Measurements from ENCODE around the gene ZNF554.
"Not testable (repeated sequence)": the region's sequence is repeated elsewhere in the genome, so short reads cannot be mapped to it uniquely, and the experiment has no call there.

ZNF554 gene

DNA sequence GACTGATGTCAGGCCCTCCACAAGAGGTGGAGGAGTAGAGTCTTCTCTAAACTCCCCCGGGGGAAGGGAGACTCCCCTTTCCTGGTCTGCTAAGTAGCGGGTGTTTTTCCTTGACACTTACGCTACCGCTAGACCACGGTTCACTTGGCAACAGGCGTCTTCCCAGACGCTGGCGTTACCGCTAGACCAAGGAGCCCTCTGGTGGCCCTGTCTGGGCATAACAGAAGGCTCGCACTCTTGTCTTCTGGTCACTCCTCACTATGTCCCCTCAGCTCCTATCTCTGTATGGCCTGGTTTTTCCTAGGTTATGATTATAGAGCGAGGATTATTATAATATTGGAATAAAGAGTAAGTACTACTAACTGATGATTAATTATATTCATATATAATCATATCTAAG, 52.5 kb downstream of the ZNF554 start:
- not testable (repeated sequence) for DNase-seq

DNA sequence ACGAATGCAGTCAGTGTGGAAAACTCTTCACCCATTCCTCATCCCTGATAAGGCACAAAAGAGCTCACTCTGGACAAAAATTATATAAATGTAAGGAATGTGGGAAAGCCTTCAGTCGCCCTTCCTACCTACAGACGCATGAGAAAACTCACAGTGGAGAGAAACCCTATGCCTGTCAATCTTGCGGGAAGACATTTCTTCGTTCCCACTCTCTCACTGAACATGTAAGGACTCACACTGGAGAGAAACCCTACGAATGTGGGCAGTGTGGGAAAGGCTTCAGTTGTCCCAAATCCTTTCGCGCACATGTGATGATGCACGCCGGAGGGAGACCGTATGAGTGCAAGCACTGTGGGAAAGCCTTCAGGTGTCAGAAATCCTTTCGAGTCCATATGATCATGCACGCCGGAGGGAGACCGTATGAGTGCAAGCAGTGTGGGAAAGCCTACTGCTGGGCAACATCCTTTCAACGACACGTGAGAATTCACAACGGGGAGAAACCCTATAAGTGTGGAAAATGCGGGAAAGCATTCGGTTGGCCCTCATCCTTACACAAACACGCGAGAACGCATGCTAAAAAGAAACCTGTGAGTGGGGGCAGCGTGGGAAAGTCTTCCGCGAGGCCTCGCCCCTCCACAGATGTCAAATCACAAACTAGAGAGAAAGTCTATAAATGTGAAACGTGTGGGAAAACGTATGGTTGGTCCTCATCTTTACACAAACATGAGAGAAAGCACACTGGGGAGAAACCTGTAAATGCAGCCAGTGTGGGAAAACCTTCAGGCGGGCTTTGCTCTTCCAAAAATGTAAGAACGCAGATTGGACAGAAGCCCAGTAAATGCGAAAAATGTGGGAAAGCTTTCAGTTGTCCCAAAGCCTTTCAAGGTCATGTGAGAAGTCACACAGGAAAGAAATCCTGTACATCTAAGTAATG, 58.0 kb downstream of the ZNF554 start:
- no peak for DNase-seq

DNA sequence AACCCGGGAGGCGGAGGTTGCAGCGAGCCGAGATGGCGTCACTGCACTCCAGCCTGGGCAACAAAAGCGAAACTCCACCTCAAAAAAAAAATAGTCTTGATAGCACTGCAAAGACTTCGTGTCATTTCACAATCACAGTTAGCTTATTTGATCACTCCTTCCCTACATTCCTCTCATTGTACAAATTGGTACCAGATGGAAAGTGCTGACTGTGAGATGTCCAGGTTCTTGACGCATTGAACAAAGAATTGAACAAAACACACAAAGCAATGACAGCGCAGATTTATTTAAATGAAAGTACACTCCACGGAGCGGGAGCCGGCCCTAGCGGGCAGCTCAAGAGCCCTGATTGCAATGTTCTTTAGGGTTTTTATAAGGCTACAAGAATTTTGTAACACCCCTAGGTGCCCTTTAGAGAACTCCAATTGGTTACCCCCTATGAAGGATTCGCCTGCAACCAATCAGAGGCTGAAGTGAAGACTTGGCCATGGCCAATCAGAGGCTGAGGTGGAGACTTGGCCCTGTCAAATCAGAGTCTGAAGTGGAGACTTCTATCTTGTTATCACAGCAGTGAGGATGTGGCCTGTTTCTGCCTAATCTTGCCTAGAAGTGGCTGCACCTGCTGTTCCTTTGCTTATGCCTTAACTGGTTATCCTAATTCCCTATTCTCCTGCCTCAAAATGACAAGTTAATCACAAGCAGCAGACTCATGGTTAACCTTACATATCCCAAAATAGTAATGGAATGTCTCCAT, 64.2 kb downstream of the ZNF554 start:
- DNase-seq: peak; percentile 24

DNA sequence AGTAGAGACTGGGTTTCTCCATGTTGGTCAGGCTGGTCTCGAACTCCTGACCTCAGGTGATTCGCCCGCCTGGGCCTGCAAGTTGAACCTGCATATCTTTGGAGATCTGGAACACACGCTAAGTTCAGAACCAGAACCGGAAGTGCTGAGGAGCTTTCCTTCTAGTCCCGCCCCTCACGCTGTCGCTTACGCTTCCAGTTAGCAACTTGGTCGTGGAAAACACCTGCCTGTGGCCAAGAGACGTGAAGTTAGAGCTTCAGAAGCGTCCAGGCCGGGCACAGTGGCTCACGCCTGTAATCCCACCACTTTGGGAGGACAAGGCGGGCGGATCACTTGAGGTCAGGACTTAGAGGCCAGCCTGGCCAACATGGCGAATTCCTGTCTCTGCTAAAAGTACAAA, 66.1 kb downstream of the ZNF554 start:
- no peak for DNase-seq
